D721Med (cell line): ENCODE results near the gene NPHP3.
"Not testable (repeated sequence)": the region's sequence is repeated elsewhere in the genome, so short reads cannot be mapped to it uniquely, and the experiment has no call there.

Experiments
- DNase-seq: peaks from one replicate; pipeline ENCODE4 v3.0.0; 2011; ENCODE audit warnings: low spot score; ENCODE audit not compliant: insufficient read length
- FAIRE-seq: peaks from 2 replicates; lab custom pipeline; 2011; peaks lifted over from hg19 to GRCh38; lab: Jason Lieb, UNC
- TF ChIP-seq, protein P1 (sequence below): IDR thresholded peaks from 2 replicates; pipeline ENCODE4 v1.5.1; 2012; ENCODE audit warnings: mild to moderate bottlenecking, control low read depth; ENCODE audit not compliant: insufficient read depth; ENCODE audit errors: missing control alignments

NPHP3 gene

DNA sequence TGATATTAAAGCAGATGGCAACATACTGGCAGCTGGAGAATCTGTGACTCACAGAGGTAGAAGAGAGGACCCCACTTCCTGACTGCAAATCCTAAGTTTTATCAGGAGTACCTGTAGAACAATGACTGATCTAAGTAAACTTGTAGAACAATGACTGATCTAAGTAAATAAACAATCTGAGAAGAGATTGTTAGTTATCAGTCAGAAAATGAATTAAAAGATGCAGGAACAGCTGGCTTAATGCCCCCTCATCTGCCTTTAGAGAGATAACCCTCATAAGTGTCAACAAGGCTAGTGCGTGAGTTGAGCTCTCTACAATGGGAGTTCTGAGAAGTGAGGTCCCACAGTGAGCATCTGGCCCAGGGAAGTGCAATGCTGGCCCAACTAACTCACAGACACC is 77.2 kb downstream of the NPHP3 start:
- DNase-seq (no peak), FAIRE-seq (no peak)
- TF ChIP-seq, protein P1, sequence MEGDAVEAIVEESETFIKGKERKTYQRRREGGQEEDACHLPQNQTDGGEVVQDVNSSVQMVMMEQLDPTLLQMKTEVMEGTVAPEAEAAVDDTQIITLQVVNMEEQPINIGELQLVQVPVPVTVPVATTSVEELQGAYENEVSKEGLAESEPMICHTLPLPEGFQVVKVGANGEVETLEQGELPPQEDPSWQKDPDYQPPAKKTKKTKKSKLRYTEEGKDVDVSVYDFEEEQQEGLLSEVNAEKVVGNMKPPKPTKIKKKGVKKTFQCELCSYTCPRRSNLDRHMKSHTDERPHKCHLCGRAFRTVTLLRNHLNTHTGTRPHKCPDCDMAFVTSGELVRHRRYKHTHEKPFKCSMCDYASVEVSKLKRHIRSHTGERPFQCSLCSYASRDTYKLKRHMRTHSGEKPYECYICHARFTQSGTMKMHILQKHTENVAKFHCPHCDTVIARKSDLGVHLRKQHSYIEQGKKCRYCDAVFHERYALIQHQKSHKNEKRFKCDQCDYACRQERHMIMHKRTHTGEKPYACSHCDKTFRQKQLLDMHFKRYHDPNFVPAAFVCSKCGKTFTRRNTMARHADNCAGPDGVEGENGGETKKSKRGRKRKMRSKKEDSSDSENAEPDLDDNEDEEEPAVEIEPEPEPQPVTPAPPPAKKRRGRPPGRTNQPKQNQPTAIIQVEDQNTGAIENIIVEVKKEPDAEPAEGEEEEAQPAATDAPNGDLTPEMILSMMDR = no peak

DNA sequence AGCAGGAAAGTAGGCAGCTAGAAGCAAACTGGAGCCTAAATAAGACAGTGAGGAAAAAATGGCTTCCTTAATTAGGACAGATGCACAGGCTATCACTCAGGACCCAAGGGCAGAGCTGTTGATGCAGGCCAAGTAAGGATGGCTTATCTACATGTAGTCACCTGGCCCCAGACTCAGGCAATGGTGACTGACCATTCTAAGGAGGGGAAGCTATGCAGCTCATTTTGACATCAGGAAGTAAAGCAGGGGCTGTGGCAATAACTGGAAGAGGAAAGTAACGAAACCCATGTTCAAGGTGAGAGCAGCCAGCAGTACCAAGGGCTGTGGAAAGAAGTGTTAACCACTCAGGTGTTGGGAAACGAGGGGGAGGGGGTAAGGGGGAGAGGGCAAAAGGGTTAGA is 78.8 kb downstream of the NPHP3 start:
- FAIRE-seq = no peak

DNA sequence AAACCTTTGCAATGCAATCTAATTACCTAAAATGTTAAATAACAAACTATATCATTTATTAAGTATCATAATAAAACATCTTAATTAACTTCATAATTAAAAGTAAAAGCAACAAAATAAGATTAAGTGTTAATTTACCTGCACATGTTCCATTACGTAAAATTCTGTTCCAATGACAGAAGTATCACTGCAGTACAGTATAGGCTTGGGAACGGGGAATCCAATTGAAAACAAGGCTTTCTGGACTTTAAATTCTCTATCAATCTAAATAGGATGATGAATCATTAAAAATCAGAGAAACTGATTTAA is 79.7 kb downstream of the NPHP3 start:
- no peak for FAIRE-seq
- TF ChIP-seq, protein P1 = no peak

More for the DNA sequence above, 78.8 kb downstream of the NPHP3 start:
- TF ChIP-seq, protein P1 = no peak
- no peak for DNase-seq

DNA sequence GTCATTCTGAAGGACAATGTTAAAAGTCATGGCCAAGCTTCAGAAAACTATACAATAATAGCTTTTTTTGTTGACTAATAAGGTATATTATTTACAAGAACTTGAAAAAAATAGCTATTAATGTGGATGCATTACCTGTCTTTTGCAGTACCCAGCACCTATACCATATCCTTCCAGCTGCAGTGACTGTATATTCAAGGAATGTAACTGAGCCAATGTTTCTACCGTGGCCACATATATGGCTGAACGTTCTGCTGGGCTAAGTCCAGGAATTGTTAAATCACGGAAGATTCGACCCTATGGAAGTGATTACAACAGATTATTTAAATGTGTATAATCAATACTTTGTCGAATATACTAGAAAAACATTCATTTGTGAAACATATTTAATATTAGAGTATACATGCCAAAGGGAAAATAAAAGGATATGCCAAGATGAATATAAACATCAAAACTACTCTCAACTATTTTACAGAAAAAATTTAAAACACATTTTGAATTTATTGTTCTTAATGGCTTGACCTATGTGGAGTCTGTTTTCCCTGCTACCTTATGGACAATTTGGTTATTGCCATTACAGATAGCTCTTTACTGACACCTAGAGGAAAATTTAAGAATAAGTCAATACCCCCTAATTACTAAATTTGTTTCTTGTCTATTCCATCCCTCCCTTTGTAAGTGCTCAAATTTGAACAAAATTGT is 80.2 kb downstream of the NPHP3 start:
- DNase-seq (no peak), FAIRE-seq (peak; percentile 85)
- TF ChIP-seq, protein P1 = peak; percentile 69

More for the DNA sequence above, 79.7 kb downstream of the NPHP3 start:
- no peak for DNase-seq

DNA sequence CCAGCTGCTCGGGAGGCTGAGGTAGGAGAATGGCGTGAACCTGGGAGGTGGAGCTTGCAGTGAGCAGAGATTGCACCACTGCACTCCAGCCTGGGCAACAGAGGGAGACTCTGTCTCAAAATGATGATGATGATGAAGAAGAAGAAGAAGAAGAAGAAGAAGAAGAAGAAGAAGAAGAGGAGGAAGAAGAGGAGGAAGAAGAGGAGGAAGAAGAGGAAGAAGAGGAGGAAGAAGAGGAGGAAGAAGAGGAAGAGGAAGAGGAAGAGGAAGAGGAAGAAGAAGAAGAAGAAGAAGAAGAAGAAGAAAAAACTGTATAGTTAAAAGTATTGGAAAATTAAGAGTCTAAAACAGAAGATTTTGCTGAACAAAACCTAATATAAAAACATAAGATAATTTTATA is 80.8 kb downstream of the NPHP3 start:
- DNase-seq, FAIRE-seq: not testable (repeated sequence)

DNA sequence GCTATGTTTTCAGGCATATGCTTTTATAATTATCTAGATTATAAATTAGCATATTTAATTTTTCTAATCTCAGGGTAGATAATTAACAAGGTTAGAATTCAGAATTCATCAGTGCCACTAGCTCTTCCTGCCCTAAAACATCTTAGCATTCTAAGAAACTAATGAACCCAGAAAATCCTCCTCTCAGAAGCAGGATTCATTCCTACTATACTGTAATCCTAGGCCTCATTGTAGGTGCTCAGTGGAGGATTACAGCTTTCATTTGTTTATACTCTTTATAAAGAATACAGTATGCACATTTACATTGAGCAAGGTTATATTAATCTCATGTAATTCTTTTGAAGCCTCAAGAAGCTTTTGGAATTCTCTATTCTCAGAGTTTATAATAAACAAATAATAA is 83.5 kb downstream of the NPHP3 start:
- no peak for FAIRE-seq

DNA sequence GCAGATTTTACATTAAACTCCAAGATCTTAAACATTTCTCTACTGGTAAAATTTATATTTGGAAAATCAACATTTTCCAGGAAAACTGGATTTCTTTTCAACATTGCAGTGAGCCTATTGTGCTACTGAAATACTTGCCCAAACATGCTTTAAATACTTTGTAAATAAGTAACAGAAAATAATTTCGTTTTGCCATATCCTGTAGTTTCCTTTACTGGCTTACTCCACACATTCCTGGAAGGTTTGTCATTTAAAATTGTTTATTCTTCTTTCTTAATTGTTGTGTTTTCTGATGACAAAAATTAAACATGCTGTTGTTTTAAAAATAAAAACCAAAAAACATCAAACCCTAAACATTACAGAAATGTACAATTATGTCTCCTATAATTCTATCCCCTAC is 84.6 kb downstream of the NPHP3 start:
- FAIRE-seq (no peak), DNase-seq (no peak)
- TF ChIP-seq, protein P1 = no peak

More for the DNA sequence above, 83.5 kb downstream of the NPHP3 start:
- no peak for DNase-seq
- TF ChIP-seq, protein P1 = no peak
